Endothelial cell of umbilical vein (primary cell): Measurements from ENCODE around the gene SPRR1A.

Experiments used
- POLR2A ChIP-seq: IDR thresholded peaks from 2 replicates; pipeline ENCODE4 v1.6.1; 2012; ENCODE audit warnings: low read depth, mild to moderate bottlenecking, control low read depth, low read length
- POLR2AphosphoS5 ChIP-seq: IDR thresholded peaks from 2 replicates; pipeline ENCODE4 v1.6.1; 2012; ENCODE audit warnings: low read depth, mild to moderate bottlenecking, control low read depth, low read length, moderate library complexity; ENCODE audit not compliant: insufficient read depth
- TF ChIP-seq, protein P1 (sequence below), 2 donors: IDR thresholded peaks; 1 replicate in 1 of 2; 2 replicates in 1 of 2; pipeline ENCODE4 v1.5.1; 2011; ENCODE audit warnings: low read length in 2 of 2, mild to moderate bottlenecking in 2 of 2, moderate library complexity in 2 of 2, control low read depth in 1 of 2, inconsistent platforms in 1 of 2, low read depth in 1 of 2; ENCODE audit not compliant: insufficient read depth in 1 of 2; ENCODE audit errors: extremely low read depth in 1 of 2

DNA sequence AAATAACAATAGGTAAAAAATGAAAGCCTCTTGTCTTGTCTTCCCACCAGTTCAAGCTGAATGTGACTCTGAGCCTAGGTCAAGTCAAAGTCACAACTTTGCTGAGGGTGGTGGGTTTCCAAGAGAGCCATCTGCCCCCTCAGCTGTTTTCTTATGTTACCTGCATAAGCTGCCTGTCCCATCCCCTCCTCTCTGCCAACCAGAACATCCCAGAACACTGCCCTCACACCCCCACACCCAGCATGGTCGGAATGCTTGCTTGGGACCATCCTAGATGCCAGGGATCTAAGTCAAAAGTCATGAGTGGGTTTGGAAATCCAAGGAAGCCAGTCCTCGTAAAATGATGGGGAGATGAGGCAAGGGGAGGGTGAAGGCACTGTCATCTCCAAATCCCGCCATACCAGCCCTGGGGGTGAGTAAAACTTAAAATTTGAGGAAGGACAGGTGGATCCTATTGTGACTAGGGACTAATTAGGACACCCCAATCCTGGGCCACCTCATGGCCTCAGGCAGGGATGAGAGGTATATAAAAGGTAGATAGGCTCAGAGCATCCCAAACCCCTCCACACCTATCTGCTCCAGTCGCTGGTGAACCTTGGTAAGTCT lies 37.1 kb upstream of the SPRR1A start, which contains the start of gene SPRR5:
- TF ChIP-seq POLR2A = no peak
- TF ChIP-seq, protein P1, sequence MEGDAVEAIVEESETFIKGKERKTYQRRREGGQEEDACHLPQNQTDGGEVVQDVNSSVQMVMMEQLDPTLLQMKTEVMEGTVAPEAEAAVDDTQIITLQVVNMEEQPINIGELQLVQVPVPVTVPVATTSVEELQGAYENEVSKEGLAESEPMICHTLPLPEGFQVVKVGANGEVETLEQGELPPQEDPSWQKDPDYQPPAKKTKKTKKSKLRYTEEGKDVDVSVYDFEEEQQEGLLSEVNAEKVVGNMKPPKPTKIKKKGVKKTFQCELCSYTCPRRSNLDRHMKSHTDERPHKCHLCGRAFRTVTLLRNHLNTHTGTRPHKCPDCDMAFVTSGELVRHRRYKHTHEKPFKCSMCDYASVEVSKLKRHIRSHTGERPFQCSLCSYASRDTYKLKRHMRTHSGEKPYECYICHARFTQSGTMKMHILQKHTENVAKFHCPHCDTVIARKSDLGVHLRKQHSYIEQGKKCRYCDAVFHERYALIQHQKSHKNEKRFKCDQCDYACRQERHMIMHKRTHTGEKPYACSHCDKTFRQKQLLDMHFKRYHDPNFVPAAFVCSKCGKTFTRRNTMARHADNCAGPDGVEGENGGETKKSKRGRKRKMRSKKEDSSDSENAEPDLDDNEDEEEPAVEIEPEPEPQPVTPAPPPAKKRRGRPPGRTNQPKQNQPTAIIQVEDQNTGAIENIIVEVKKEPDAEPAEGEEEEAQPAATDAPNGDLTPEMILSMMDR (IDR thresholded peaks at IDR 0.05; ENCODE audit: extremely low read depth in 1 of 2, insufficient read depth in 1 of 2, low read depth in 1 of 2, low read length in 2 of 2) = no peak
- TF ChIP-seq POLR2AphosphoS5 = no peak
